IMR-90 (cell line): Measurements from ENCODE around the gene LPO.

Source experiments
- FOS ChIP-seq: fragments of 150-350 bp; IDR thresholded peaks from 2 replicates; pipeline ENCODE4 v1.6.1; 2016; ENCODE audit warnings: low read depth, low read length
- MAFK ChIP-seq: IDR thresholded peaks from 2 replicates; pipeline ENCODE4 v1.6.1; 2012; ENCODE audit warnings: low read depth, low read length, improper control_type of control experiment
- RFX5 ChIP-seq: IDR thresholded peaks from 2 replicates; pipeline ENCODE4 v1.8.0; 2012; ENCODE audit warnings: low read depth, mild to moderate bottlenecking, low read length, moderate library complexity
- TF ChIP-seq, protein P1 (sequence below): conservative IDR thresholded peaks from 2 replicates; pipeline ENCODE4 v1.5.1; 2012; ENCODE audit warnings: mild to moderate bottlenecking, low read depth, low read length, improper control_type of control experiment

DNA sequence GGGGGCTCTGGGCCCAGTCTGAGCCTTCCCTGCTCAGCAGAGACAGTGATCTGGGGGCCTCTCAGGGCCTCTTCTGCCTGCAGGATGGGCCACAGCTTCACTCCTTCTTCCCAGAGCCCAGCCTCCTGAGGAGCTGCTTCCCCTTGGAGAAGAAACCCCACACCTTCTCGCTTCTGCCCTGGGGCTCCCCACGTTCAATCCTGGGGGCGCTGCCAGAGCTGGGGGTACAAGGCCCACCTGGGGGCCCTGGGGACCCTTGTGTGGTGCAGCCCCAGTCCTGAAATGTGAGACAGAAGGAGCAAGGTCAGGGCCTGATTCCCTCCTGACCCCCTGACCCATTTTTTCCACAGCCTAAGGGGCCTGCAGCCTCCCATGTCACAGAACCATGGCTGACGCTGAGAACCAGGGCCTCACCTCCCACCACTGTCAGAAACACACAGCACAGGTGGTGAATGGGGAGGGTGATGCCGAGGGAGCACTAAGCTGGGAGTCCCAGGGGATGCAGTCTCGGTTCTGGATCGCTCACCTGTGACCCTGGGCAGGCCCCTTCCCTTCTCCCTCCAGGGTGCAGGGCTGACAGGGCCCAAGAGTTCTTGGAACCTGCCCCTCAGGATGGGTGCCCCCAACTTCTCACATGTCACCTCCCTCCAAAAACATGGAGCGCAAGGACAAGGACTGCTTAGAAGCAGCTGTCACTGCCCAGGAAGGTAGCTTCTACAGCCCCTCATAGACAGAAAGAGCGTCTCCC lies 64.0 kb downstream of the LPO start:
- TF ChIP-seq, protein P1, sequence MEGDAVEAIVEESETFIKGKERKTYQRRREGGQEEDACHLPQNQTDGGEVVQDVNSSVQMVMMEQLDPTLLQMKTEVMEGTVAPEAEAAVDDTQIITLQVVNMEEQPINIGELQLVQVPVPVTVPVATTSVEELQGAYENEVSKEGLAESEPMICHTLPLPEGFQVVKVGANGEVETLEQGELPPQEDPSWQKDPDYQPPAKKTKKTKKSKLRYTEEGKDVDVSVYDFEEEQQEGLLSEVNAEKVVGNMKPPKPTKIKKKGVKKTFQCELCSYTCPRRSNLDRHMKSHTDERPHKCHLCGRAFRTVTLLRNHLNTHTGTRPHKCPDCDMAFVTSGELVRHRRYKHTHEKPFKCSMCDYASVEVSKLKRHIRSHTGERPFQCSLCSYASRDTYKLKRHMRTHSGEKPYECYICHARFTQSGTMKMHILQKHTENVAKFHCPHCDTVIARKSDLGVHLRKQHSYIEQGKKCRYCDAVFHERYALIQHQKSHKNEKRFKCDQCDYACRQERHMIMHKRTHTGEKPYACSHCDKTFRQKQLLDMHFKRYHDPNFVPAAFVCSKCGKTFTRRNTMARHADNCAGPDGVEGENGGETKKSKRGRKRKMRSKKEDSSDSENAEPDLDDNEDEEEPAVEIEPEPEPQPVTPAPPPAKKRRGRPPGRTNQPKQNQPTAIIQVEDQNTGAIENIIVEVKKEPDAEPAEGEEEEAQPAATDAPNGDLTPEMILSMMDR, result no peak
- no peak for TF ChIP-seq RFX5
- TF ChIP-seq MAFK, result no peak
- TF ChIP-seq FOS, result no peak
